NCI-H82 (cell line): ENCODE results near the gene ITGAL.
"Not testable (repeated sequence)": the region's sequence is repeated elsewhere in the genome, so short reads cannot be mapped to it uniquely, and the experiment has no call there.

ENCODE experiments used
- DNase-seq: peaks from one replicate; lab custom pipeline; 2025; lab: John Stamatoyannopoulos, UW

ITGAL gene

DNA sequence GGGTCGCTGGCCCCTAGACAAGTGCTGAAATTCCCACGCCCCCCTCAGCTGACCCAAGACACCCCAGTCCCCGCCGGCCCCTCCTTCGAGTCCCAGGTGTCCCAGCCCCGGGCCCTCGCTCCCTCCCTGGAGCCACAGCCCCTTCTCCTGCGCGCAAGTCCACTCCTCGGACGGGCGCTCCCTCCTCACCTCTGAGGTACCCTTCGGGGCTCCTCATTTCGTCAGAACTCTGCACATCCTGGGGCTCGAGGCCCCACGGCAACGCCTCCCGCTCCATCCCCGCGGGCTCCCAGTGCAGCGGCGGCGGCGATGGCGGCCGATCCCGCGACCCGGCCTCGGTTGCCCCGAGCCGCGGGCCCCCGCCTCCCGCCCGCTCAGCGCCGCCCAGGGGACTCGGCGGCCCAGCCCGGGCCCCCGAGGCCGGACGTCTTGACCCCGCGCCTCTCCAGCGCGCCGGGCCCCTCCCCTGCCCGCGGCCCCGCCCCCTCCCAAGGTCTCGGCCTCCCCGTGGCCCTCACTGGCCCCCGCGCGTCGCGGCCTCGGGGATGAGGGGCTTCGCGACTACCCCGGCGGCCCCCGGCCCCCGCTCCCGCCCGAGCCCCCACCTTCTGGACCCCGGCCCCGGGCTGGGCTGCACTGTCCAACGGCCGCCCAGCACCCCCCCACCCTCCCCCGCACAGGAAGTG is 53.7 kb downstream of the ITGAL start, which contains the start of gene ZNF768:
Gene ZNF768, minus strand, starts transcription at position 430 of the 686 bp plus-strand sequence. Its CDS starts 153 bp downstream, at position 277.
- DNase-seq = no peak

GRCh38 chr16:30526823-30527634 is 54.5 kb downstream of the ITGAL start:
- DNase-seq = peak; percentile 99

DNA sequence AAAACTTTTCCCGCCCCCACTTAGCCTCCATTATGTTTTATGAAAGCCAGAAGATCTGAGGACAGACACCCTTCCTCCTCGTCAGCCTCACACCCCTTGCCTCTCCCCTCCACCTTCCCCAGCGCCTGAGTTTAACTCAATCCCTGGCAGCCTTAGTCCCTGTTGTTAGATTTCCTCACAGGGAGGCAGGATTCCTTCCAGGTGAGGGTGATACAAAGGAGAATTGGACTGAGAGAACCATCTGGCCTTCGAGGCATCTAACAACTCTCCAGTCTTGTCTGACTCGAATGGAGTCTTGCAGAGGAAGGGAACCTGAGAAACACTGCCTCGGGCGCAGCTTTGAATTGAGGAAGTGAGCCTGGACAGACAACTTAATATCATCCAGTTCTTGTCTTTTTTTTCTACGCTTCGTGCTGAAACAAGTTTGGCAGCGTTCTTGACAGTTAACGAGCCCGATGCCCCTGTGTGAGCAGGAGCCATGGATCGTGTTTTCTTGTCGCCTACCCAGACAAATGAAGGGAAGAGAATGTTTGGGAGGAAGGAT is 55.2 kb downstream of the ITGAL start:
- DNase-seq = no peak

DNA sequence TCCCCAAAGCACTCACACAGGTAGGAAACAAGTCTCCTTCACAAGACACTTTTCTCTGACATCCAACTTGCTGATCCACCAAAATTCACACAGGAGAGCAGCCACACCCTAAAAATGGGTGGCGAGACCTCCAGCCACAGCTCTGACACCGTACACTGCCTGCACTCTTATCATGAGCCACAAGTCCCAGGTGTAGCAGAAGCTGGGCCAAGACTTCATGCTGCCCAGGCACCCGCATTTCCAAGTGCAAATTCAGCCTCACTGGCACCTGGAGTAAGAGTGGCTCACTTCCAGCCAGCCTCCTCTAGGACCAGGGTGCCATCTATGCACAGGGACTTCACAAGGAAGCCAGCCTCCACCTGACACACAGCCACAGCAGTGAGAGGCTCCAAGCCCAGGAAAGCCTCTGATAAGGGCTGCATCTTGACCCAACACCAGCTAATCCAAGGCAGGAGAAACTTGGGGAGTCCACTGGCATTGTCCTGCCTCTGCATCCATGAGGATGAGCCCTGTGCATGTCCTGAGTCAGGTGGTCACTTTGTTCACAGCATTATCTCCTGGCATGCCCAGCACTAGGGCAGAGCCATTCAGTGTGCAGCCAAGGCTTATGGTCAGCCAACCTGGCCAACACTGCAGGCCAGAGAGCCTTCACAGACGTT is 56.4 kb downstream of the ITGAL start:
- no peak for DNase-seq

DNA sequence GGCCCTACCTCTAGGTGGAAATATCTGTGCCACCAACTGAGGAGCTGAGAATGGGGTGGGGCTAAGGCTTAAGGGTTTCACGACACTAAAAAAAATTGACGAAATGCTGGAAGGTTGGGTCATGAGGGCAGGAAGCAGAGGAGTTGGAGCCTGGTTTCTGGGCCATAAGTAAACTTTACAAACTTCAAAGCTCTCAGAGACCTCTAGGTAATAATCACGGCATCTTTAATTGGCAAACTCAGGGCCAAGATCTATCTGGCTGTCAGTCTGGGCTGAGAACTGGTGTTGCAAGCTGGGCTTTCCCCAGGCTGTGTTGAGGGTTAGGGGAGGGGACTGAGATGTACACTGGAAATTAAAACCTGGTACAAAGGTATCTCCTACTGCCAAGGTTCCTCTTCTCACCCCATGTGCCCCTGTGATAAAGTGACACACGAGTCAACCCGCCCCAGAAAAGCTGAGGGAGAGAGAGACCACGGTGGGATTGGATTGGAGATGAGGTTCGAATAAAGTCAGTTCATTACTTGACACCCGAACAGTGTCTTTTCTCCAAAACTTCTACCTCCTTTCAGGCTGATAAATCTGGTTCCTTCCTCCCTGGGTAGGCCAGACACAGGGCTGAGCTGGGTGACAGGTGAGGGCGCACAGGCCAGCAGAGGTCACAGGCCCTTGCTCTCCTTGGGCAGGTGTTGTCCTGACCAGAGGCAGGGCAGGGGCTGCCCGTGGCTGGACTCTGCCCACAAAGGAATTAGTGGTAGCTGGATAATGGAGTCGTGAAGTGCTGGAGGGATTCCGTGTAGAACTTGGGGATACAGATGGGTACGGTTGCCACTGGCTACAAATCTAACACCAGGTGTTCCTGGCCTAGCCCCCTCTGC is 57.9 kb downstream of the ITGAL start:
- no peak for DNase-seq

DNA sequence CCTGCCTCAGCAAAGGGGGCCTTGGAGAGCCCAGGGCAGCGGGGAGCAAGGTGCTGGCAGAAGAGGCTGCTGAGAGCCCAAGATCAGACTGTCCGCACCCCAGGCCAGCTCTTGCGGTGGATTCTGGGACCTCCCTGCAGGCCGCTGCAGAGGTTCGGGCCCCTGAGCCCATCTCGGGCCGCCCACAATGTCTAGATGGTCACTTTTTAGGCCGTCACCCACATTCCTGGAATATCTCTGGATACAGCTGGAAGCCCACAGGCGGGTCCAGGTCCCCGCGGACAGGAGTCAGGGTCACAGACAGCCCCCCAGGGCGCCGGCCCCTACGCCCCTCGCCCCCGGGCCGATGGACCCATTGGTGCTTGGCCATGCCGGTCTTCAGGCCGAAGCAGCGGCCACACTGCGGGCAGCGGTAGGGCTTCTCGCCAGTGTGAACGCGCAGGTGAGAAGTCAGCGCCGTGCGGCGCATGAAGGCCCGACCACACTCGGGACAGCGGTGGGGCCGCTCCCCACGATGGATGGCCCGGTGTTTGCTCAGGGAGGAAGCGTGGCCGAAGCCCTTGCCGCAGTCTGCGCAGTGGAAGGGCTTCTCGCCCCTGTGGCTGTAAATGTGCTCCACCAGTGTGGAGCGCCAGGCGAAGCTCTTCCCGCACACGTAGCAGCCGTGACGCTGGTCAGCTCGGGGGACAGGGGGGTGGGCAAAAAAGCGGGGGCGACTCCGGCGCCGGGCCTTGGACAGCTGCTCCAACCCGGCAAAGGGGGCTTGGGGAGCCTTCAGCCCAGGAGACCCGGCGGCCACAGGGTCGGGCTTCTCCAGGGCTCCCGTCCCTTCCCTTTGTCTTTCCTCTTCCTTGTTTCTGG is 60.0 kb downstream of the ITGAL start:
- DNase-seq = no peak

DNA sequence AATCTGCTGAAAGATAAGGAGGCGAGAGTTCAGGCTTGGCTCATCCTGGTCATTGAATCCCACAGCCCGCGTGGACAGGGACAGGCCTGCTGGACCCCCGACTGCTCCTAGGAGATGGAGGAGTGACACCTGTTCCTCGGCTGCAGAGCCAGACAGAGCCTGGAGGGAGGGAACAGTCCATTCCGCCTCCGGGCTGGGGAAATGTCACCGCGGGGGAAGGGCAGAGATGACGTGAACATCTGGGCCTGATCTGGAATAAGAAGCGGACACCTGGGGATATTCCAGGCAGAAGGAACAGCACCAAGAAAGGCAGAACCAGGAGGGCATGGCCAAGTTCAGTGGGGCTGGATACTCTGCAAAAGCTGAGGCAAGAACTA is 60.6 kb downstream of the ITGAL start:
- peak; percentile 46 for DNase-seq

GRCh38 chr16:30533748-30534367 is 61.3 kb downstream of the ITGAL start:
- peak; percentile 21 for DNase-seq

- DNase-seq = peak; percentile 89
Measured at GRCh38 chr16:30534368-30535105, 62.0 kb downstream of the ITGAL start, which contains the start of gene ZNF747. Gene ZNF747, minus strand, starts transcription at chr16:30534858. Its CDS starts 179 bp downstream, at chr16:30534679.

GRCh38 chr16:30535106-30535776 is 62.7 kb downstream of the ITGAL start:
- DNase-seq = peak; percentile 41

DNA sequence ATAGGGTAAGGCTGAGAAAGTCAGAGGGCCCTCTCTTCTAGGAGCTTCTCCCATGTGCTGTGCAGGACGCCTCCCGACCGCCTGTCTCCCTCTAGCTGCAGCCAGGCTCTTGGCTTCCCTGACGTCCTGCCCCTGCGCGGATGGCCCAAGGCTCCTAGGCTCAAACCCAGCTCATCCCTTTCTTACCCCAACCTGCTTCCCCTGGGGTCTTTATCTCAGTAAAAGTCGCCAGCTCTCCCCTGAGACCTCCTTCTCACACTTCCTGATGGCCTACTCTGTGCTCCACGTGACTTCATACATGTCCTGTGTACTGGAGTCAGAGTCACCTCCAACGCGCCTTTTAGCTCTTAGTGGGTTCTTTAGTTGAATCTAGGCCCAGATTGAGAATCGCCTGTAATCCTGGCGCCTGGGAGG is 63.2 kb downstream of the ITGAL start:
- peak; percentile 83 for DNase-seq

GRCh38 chr16:30536391-30537024 is 64.0 kb downstream of the ITGAL start:
- not testable (repeated sequence) for DNase-seq

DNA sequence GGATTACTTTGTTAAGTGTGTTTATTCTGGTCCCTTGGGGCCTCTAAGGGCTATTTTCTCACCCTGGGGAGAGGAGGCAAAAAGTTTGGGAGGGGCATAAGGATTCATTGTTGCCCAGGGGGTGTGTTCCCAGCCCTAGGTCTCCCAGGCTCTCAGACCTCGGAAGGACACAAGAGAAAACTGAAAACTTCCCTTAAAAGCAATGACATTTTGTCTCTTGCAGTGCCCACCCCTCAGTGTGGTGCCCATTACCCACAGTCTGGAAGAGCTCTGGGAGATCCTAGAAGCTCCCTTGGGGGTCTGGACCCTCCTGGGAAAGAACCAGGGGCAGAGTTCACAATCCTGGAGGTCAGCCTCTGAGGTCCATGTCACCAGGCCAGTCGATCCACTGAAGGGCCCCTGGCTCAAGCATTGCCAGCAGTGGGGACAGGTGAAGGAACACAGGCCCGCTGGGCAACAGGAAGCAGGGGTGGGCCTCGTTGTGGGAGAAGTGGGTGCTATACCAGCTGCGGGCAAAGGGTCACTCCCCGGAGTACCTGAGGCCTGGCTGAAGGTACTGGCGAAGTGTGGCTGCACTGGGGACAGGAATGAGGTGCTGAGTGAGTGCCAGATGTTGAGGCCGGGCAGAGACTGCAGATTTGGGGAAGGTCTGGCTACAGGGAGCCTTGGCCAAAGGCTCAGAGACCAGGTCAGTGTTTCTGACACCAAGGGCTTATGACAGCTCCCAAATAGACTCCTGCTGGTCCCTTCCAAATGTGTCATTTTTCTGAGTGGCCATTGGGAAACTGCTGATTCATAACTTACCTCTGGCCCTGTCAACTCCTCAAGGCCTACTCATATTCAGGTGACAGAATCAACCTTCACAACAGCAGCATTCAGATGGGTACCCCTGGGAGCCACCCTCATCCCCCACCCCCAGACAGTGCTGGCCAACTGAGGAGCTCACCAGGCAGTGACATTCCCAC is 66.7 kb downstream of the ITGAL start:
- DNase-seq = no peak

GRCh38 chr16:30539986-30540526 is 67.5 kb downstream of the ITGAL start:
- not testable (repeated sequence) for DNase-seq

- DNase-seq = not testable (repeated sequence)
Measured at GRCh38 chr16:30540916-30541464, 68.4 kb downstream of the ITGAL start.
